Measurements from ENCODE around the gene INPP5J. TPM values are rescaled to one million over a fixed set of nuclear protein-coding genes. Genes with fewer than 3 reads are reported as not detected.

Gene INPP5J
- total and polyA plus RNA-seq, 3 donors from 2014 or later = 5.2 to 17.2 (median 11.3) TPM

DNA sequence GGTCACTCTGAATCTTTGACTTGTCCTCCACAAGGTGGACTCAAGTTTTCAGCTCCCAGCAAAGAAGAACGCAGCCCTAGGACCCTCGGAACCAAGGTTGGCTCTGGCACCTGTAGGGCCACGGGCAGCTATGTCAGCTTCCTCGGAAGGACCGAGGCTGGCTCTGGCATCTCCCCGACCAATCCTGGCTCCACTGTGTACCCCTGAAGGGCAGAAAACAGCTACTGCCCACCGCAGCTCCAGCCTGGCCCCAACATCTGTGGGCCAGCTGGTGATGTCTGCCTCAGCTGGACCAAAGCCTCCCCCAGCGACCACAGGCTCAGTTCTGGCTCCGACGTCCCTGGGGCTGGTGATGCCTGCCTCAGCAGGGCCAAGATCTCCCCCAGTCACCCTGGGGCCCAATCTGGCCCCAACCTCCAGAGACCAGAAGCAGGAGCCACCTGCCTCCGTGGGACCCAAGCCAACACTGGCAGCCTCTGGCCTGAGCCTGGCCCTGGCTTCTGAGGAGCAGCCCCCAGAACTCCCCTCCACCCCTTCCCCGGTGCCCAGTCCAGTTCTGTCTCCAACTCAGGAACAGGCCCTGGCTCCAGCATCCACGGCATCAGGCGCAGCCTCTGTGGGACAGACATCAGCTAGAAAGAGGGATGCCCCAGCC lies 2.2 kb downstream of the INPP5J start:
- no peak for DNase-seq
- H3K27ac ChIP-seq = no peak overlapping the region
- H3K4me1 ChIP-seq = peaks cover 7% of the 10 kb centered on the region
- TF ChIP-seq POLR2A (IDR thresholded peaks at IDR 0.05) (no peak), CTCF (IDR thresholded peaks at IDR 0.05) (no peak)
- H3K36me3 ChIP-seq (ENCODE audit: low read depth, missing control alignments) = no peaks in the 10 kb centered on the region
- H3K4me3 ChIP-seq = no peak overlapping the region
- WGBS, 2 donors = 79 to 89% methylated on average over 9 to 13 of the region's 14 CpGs
- intact Hi-C loops (cut with DNase I; ENCODE audit: low total_unique reads) = no loop called here
- no peaks in the 10 kb centered on the region for H3K9me3 ChIP-seq
- H3K27me3 ChIP-seq = no peaks in the 10 kb centered on the region

GRCh38 chr22:31125521-31126117 lies 2.9 kb downstream of the INPP5J start:
- intact Hi-C loops (cut with DNase I; ENCODE audit: low total_unique reads) = no loop called here
- Histone ChIP-seq H3K4me1 (peaks cover 7% of the 10 kb centered on the region), H3K9me3 (no peaks in the 10 kb centered on the region), H3K27ac (no peak overlapping the region), H3K27me3 (no peaks in the 10 kb centered on the region), H3K36me3 (ENCODE audit: low read depth, missing control alignments) (no peaks in the 10 kb centered on the region), H3K4me3 (no peak overlapping the region)
- TF ChIP-seq POLR2A (IDR thresholded peaks at IDR 0.05) (no peak), CTCF (IDR thresholded peaks at IDR 0.05) (no peak)
- no peak for DNase-seq
- WGBS, 2 donors = 85 to 93% methylated on average over 12 of the region's 12 CpGs

- WGBS, 2 donors = 91 to 100% methylated on average over 1 to 22 of the region's 22 CpGs
- DNase-seq = no peak
- no peaks in the 10 kb centered on the region for H3K36me3 ChIP-seq (ENCODE audit: low read depth, missing control alignments)
- intact Hi-C loops (cut with DNase I; ENCODE audit: low total_unique reads) = no loop called here
- no peak overlapping the region for H3K27ac ChIP-seq
- H3K27me3 ChIP-seq = no peaks in the 10 kb centered on the region
- H3K9me3 ChIP-seq = no peaks in the 10 kb centered on the region
- H3K4me3 ChIP-seq = no peak overlapping the region
- H3K4me1 ChIP-seq = peaks cover 7% of the 10 kb centered on the region
- TF ChIP-seq POLR2A (IDR thresholded peaks at IDR 0.05) (no peak), CTCF (IDR thresholded peaks at IDR 0.05) (no peak)
Measured at GRCh38 chr22:31126128-31126868, 3.5 kb downstream of the INPP5J start.

- Histone ChIP-seq H3K4me1 (peaks cover 7% of the 10 kb centered on the region), H3K9me3 (no peaks in the 10 kb centered on the region), H3K27ac (no peak overlapping the region), H3K36me3 (ENCODE audit: low read depth, missing control alignments) (no peaks in the 10 kb centered on the region), H3K27me3 (no peaks in the 10 kb centered on the region), H3K4me3 (no peak overlapping the region)
- TF ChIP-seq CTCF (IDR thresholded peaks at IDR 0.05) = no peak
- TF ChIP-seq POLR2A (IDR thresholded peaks at IDR 0.05) = no peak
- no peak for DNase-seq
- 92 to 93% methylated on average over 9 to 13 of the region's 13 CpGs for WGBS, 2 donors
- intact Hi-C loops (cut with DNase I; ENCODE audit: low total_unique reads) = no loop called here
Measured at GRCh38 chr22:31126869-31127175, 4.1 kb downstream of the INPP5J start.

Data from testis (tissue), 3 donors.